ENCODE measurements around the gene CLDN12. TPM values are rescaled to one million over a fixed set of nuclear protein-coding genes. Genes with fewer than 3 reads are reported as not detected.
A peak's percentile ranks its signal among the peaks of the same experiment; 100 is the strongest.

CLDN12 gene
- total and polyA plus RNA-seq, 2 of the 13 experiments (the other 11 are each of a cell fraction or from before 2014, with no cell fraction given): 44.1 to 114 TPM

GRCh38 chr7:90409667-90410066 lies 6.4 kb downstream of the CLDN12 start (continued):
- TF ChIP-seq HMGXB3 (CRISPR knock-in tag; IDR thresholded peaks at IDR 0.05; ENCODE audit: borderline replicate concordance) (no peak), ZBTB38 (CRISPR knock-in tag; IDR thresholded peaks at IDR 0.05) (no peak), ZSCAN20 (CRISPR knock-in tag; IDR thresholded peaks at IDR 0.05; ENCODE audit: borderline replicate concordance) (no peak), ZNF20 (CRISPR knock-in tag; IDR thresholded peaks at IDR 0.05) (no peak), ZNF644 (CRISPR knock-in tag; IDR thresholded peaks at IDR 0.05; ENCODE audit: low read depth) (no peak), FOXA3 (CRISPR knock-in tag; IDR thresholded peaks at IDR 0.05) (peak; percentile 56; the same call in 1 of the 2 replicates), ZSCAN9 (CRISPR knock-in tag; IDR thresholded peaks at IDR 0.05; ENCODE audit: borderline replicate concordance) (no peak), BCL6 (CRISPR knock-in tag; IDR thresholded peaks at IDR 0.05) (peak; percentile 52), ZUFSP (CRISPR knock-in tag; IDR thresholded peaks at IDR 0.05; ENCODE audit: borderline replicate concordance) (no peak), TEAD2 (CRISPR knock-in tag; IDR thresholded peaks at IDR 0.05) (no peak), ZNF207 (IDR thresholded peaks at IDR 0.05; ENCODE audit: borderline replicate concordance) (no peak), NCOA2 (CRISPR knock-in tag; IDR thresholded peaks at IDR 0.05) (0 out of 2 replicates have a peak, but pooled peaks have one; percentile 26), NR2F6 (IDR thresholded peaks at IDR 0.05) (no peak), NR2F6 (CRISPR knock-in tag; IDR thresholded peaks at IDR 0.05) (no peak), SRY (CRISPR knock-in tag; IDR thresholded peaks at IDR 0.05) (no peak), RARA (CRISPR knock-in tag; IDR thresholded peaks at IDR 0.05) (peak; percentile 17; the same call in 1 of the 2 replicates), SMARCE1 (IDR thresholded peaks at IDR 0.05; ENCODE audit: borderline replicate concordance) (no peak), ZBTB26 (CRISPR knock-in tag; IDR thresholded peaks at IDR 0.05; ENCODE audit: borderline replicate concordance) (no peak), GATAD2A (CRISPR knock-in tag; IDR thresholded peaks at IDR 0.05) (peak; percentile 72), STAG1 (CRISPR knock-in tag; IDR thresholded peaks at IDR 0.05) (no peak)
- TF ChIP-seq, protein P1, sequence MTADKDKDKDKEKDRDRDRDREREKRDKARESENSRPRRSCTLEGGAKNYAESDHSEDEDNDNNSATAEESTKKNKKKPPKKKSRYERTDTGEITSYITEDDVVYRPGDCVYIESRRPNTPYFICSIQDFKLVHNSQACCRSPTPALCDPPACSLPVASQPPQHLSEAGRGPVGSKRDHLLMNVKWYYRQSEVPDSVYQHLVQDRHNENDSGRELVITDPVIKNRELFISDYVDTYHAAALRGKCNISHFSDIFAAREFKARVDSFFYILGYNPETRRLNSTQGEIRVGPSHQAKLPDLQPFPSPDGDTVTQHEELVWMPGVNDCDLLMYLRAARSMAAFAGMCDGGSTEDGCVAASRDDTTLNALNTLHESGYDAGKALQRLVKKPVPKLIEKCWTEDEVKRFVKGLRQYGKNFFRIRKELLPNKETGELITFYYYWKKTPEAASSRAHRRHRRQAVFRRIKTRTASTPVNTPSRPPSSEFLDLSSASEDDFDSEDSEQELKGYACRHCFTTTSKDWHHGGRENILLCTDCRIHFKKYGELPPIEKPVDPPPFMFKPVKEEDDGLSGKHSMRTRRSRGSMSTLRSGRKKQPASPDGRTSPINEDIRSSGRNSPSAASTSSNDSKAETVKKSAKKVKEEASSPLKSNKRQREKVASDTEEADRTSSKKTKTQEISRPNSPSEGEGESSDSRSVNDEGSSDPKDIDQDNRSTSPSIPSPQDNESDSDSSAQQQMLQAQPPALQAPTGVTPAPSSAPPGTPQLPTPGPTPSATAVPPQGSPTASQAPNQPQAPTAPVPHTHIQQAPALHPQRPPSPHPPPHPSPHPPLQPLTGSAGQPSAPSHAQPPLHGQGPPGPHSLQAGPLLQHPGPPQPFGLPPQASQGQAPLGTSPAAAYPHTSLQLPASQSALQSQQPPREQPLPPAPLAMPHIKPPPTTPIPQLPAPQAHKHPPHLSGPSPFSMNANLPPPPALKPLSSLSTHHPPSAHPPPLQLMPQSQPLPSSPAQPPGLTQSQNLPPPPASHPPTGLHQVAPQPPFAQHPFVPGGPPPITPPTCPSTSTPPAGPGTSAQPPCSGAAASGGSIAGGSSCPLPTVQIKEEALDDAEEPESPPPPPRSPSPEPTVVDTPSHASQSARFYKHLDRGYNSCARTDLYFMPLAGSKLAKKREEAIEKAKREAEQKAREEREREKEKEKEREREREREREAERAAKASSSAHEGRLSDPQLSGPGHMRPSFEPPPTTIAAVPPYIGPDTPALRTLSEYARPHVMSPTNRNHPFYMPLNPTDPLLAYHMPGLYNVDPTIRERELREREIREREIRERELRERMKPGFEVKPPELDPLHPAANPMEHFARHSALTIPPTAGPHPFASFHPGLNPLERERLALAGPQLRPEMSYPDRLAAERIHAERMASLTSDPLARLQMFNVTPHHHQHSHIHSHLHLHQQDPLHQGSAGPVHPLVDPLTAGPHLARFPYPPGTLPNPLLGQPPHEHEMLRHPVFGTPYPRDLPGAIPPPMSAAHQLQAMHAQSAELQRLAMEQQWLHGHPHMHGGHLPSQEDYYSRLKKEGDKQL (CRISPR knock-in tag; IDR thresholded peaks at IDR 0.05; ENCODE audit: low read depth): no peak

All from HepG2 (cell line).